Activated CD4-positive, alpha-beta T cell treated with anti-CD3 and anti-CD28 coated beads for 36 hours (primary cell): ENCODE data around the gene ATOH8. TPM values are rescaled to one million over a fixed set of nuclear protein-coding genes. Genes with fewer than 3 reads are reported as not detected.

Source experiments
- ATAC-seq: fragments of 200-7000 bp; cut with Tn5 transposase; one replicate; pipeline ENCODE4 v1.10.0; 2021; ENCODE audit warnings: mild to moderate bottlenecking, moderate library complexity
- CTCF ChIA-PET: fragments of 350-600 bp; sonication (Branson Sonifier 250); formaldehyde crosslinking; loops from one replicate; lab custom pipeline; 2021; ENCODE audit warnings: antibody characterized with exemption; lab: Charles Lee
- POLR2A ChIA-PET: fragments of 350-600 bp; sonication (Branson Sonifier 250); formaldehyde crosslinking; loops from one replicate; lab custom pipeline; 2021; ENCODE audit warnings: antibody characterized with exemption, inconsistent platforms; lab: Charles Lee
- DNase-seq: peaks from one replicate; pipeline ENCODE4 v3.0.0-alpha.2; 2020
- H3K27ac Mint-ChIP-seq: one replicate; pipeline ENCODE4 v1.8.0; 2021; ENCODE audit warnings: mixed read lengths
- H3K27me3 Mint-ChIP-seq: one replicate; pipeline ENCODE4 v1.8.0; 2021; ENCODE audit warnings: mixed read lengths
- H3K36me3 Mint-ChIP-seq: one replicate; pipeline ENCODE4 v1.8.0; 2021; ENCODE audit warnings: low read depth, mixed read lengths
- H3K4me1 Mint-ChIP-seq: one replicate; pipeline ENCODE4 v1.8.0; 2021; ENCODE audit warnings: mixed read lengths
- H3K4me3 Mint-ChIP-seq: one replicate; pipeline ENCODE4 v1.8.0; 2021; ENCODE audit warnings: mild to moderate bottlenecking, moderate library complexity, mixed read lengths
- H3K9me3 Mint-ChIP-seq: one replicate; pipeline ENCODE4 v1.8.0; 2021; ENCODE audit warnings: low read depth, mixed read lengths
- intact Hi-C, 2 experiments: fragments of 100-400 bp; cut with DNase I in 1 of 2; cut with micrococcal nuclease in 1 of 2; formaldehyde crosslinking; loops; one replicate each; pipeline versions ENCODE4 v1.14.2 to v1.15.1; 2022 to 2024; cut with DNase I, micrococcal nuclease
- total RNA-seq, 2 experiments: library from RNA; stranded (reverse); gene quantifications; one replicate each; pipeline ENCODE4 v1.2.3, GENCODE V29; 2021

Gene ATOH8
- total RNA-seq, 2 experiments from 2014 or later = not detected

DNA sequence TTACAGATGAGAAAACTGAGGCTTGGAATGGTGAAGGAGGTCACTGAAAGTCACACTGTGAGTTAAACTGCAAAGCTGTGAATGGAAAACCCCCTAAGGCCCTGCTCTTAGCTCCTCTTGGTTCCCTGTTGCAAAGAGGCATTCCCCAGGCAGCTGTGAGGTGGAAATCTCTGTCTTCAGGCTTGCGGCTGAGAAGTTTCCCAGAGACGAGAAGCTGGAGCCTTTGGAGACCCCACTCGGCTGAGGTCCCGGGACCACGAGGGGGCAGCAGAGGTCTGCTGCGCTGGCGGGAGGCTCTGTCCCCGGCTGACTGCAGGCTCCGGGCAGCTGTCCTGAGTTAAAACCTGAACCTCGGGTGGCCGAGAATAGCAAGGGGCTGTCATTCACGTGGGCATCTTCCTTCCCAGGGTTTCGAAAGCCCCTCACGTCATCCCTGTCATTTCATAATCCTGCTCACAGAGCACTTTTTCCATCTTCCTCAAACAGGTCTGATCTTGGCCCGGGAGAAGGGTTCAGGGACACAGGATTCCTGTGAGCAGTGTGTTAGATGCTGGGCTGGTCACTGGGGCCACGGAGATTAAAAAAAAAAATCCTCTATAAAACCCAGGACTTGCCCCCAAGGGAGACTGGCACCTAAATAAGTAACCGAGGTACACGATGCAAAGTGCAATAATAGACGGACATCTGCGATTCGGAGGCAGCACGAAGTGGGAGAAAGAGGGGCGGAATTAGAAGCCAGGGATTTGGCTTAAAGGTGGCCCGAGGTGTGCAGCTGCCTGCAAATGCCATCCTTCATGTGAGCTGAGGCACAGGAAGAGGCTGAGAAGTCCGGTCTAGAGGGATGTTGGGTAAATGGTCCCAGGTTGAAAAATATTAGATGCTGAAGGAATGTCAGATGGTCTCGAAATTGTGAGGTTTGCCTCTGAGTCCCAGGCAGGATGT, 24.6 kb upstream of the ATOH8 start:
- intact Hi-C loops = loop anchor here (1.0 to 10.0 kb wide), 4 partner anchors 76 to 353 kb away; no protein-coding TSS in a partner anchor
- peak; percentile 87 for DNase-seq

DNA sequence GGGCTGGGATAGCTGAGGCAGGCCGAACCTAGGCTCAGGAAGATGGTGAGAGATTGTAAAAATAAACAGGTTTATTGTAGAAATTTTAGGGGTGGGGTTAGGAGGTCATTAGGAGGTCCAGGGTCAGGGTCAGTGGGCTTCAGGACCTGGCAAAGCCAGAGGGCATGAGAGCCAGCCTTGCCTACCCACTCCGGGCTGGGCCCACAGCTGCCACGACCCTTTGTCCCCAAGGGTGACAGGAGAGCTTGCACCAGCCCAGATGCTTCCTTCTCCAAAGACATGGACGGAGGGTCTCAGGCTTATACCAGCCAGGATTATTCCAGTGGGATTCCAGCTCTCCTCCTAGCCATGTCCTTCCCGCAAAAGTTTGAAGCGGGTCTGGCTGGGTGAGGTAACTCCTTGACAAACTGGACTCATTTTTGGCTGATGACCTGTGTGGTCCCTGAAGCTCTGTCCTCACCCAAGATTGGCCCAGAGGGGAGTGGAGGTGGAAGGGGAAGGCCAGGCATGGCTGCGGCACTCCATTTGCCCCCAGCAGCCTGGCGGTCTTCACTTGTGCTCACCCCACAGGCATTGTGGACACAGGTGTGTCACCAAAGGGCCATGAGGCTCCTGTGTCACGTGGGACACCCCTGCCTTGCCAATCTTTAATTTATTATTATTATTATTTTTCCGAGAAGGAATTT, 23.8 kb upstream of the ATOH8 start:
- Mint-ChIP-seq H3K27me3 (peaks cover 7% of the 10 kb centered on the region), H3K4me3 (no peak overlapping the region), H3K27ac (no peak overlapping the region), H3K4me1 (no peaks in the 10 kb centered on the region), H3K36me3 (no peaks in the 10 kb centered on the region), H3K9me3 (no peaks in the 10 kb centered on the region)
- ChIA-PET CTCF (interaction anchor here (0.6 to 2.5 kb wide), 16 partner anchors 10 to 264 kb away, joined by 3 to 51 read pairs (median 6); no protein-coding TSS in a partner anchor), POLR2A (interaction anchor here (0.6 kb wide), 1 partner anchor 43 kb away, joined by 3 read pairs; no protein-coding TSS in a partner anchor)
- no peak for ATAC-seq
- no peak for DNase-seq
- intact Hi-C loops = loop anchor here (1.0 to 10.0 kb wide), 4 partner anchors 75 to 352 kb away; no protein-coding TSS in a partner anchor

More for the DNA sequence above, 24.6 kb upstream of the ATOH8 start:
- H3K27me3 Mint-ChIP-seq = peaks cover 7% of the 10 kb centered on the region
- peak; percentile 94 for ATAC-seq
- H3K27ac Mint-ChIP-seq = no peak overlapping the region
- ChIA-PET CTCF (interaction anchor here (0.5 to 2.5 kb wide), 48 partner anchors 9 to 420 kb away, joined by 3 to 51 read pairs (median 5); partner anchors contain the start of gene ATOH8), POLR2A (interaction anchor here (0.6 kb wide), 1 partner anchor 42 kb away, joined by 3 read pairs; no protein-coding TSS in a partner anchor)
- H3K4me3 Mint-ChIP-seq = no peak overlapping the region
- H3K9me3 Mint-ChIP-seq = no peaks in the 10 kb centered on the region
- no peaks in the 10 kb centered on the region for H3K36me3 Mint-ChIP-seq
- H3K4me1 Mint-ChIP-seq = no peaks in the 10 kb centered on the region

DNA sequence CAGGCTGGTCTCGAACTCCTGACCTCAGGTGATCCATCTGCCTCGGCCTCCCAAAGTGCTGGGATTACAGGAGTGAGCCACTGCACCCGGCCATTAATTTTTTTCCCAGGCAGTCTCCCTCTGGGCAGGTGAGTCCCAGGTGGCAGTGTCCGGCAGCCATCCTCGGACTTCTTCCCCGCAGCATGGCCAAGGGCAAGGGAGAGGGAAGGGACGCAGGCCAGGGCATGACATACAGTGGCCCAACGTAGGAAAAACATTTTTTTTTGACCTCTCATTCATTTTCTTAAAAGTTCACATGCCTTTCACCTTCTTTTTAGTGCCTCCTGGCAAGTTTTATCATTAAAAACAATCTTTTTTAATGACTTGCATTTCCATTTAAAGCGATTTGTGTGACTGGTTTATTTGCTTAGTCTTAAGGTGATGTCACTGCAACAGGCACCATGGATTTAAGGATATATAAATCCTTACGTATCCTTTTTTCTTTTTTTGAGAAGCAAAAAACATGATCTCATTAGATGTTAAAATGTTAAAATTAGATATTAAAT, 23.0 kb upstream of the ATOH8 start:
- H3K4me3 Mint-ChIP-seq = no peak overlapping the region
- ChIA-PET POLR2A (no interaction called here), CTCF (interaction anchor here (0.7 to 2.5 kb wide), 4 partner anchors 10 to 83 kb away, joined by 3 to 51 read pairs (median 4); no protein-coding TSS in a partner anchor)
- H3K36me3 Mint-ChIP-seq = no peaks in the 10 kb centered on the region
- H3K27me3 Mint-ChIP-seq = peaks cover 3% of the 10 kb centered on the region
- ATAC-seq = no peak
- DNase-seq = no peak
- intact Hi-C loops = no loop called here
- H3K9me3 Mint-ChIP-seq = no peaks in the 10 kb centered on the region
- H3K4me1 Mint-ChIP-seq = no peaks in the 10 kb centered on the region
- H3K27ac Mint-ChIP-seq = no peak overlapping the region

DNA sequence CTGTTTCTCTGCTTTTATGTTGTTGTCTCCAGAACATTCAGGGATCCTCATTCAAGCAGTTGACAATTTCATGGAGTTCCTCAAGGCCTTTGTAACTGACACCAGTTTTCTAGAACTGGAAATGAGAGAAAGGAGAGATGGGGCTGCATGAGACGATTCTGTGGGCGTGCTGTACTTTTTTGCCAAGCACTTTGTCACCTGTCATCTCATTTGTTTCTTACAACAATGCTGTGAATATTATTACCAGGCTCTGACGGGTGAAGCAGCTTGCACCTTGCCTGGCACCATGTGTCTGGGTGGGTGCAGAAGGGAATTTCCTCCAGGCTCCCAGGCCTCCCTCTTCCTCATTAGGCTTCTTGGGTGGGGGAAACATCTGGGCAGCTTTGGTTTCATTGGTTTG, 22.2 kb upstream of the ATOH8 start:
- no peak for DNase-seq
- ChIA-PET POLR2A (no interaction called here), CTCF (interaction anchor here (0.7 to 1.0 kb wide), 2 partner anchors 9 to 73 kb away, joined by 3 to 5 read pairs; no protein-coding TSS in a partner anchor)
- intact Hi-C loops = no loop called here
- Mint-ChIP-seq H3K4me1 (no peaks in the 10 kb centered on the region), H3K4me3 (no peak overlapping the region), H3K9me3 (no peaks in the 10 kb centered on the region), H3K36me3 (no peaks in the 10 kb centered on the region), H3K27ac (no peak overlapping the region), H3K27me3 (peaks cover 3% of the 10 kb centered on the region)
- ATAC-seq = no peak

DNA sequence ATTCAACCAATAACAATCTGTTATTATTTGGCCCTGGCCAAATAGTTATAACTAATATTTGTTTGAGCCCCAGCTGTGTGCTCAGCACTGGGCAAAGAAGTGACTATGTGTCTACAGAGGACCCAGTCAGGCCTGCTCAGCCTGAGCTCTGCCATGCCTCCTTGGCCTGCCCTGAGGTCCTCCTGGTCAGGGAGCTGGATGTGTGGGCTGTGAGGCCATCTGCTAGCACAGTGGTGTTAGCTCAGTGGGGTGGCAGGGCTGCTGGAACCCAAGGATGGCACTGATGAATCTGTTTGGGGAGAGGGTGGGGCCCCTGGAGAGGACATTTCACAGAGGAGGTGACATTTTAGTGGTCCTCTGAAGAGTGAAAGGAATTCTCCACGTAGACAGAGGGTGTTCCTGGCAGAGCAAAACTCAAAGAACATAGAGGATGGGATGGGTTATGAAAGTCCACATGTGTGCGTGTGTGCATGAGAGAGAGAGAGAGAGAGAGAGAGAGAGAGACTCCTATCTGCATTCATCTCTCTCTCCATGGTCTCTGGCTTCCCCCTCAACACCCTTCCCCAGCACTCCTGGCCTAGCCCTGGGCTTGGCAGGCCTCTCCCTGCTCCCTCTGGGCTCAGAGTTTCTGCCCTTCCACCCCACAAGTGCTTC, 21.2 kb upstream of the ATOH8 start:
- ChIA-PET POLR2A (no interaction called here), CTCF (interaction anchor here (0.6 to 1.4 kb wide), 3 partner anchors 72 to 82 kb away, joined by 3 to 8 read pairs (median 3); no protein-coding TSS in a partner anchor)
- intact Hi-C loops = no loop called here
- Mint-ChIP-seq H3K36me3 (no peaks in the 10 kb centered on the region), H3K9me3 (no peaks in the 10 kb centered on the region), H3K27ac (no peak overlapping the region), H3K4me1 (no peaks in the 10 kb centered on the region), H3K4me3 (no peak overlapping the region), H3K27me3 (peaks cover 5% of the 10 kb centered on the region)
- ATAC-seq (no peak), DNase-seq (no peak)

DNA sequence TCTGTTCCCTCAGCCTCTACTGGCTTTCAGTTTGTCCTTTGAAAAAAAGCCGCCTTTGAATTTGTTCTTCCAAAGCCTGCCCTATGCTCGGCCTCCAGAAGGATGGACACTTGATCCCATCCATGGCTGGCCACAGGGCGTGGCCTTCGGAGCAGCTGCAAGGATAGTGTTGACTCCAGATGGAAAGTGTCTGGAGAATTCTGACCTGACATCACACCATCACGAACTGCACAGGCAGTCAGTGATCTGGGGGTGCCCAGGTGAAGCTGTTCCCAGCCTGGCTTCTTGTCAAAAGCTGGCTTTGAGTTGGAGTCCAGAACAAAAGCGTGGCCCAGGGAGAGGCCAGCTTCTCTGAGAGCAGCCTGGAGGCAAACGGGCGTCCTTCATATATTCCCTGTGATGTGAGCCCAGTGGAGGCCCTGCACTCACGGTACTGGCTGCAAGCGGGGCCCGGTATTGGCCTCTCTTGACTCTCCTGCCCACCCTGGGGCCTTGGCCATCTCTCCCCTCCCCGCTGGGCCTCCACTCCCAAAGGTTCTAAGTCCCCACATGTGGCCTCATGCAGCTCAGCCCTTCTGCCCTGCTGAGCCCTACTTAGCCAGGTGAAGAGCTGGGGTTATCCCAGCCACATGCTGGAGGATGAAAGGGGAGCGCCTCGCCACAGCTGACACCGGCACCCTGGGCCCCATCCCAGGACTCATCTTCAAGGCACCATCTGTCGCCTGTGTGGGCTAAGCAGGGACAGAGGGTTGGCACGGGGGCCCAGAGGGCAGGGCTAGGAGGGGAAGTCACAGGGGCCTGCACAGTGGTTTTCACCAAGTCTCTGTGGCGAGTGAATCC, 20.4 kb upstream of the ATOH8 start:
- Mint-ChIP-seq H3K4me1 (no peaks in the 10 kb centered on the region), H3K27ac (no peak overlapping the region), H3K36me3 (no peaks in the 10 kb centered on the region), H3K4me3 (no peak overlapping the region), H3K9me3 (no peaks in the 10 kb centered on the region), H3K27me3 (peaks cover 4% of the 10 kb centered on the region)
- DNase-seq (no peak), ATAC-seq (no peak)
- CTCF ChIA-PET = interaction anchor here (0.6 to 1.4 kb wide), 8 partner anchors 14 to 155 kb away, joined by 3 to 8 read pairs (median 3); partner anchors contain the start of gene ST3GAL5
- POLR2A ChIA-PET = no interaction called here
- intact Hi-C loops = no loop called here

DNA sequence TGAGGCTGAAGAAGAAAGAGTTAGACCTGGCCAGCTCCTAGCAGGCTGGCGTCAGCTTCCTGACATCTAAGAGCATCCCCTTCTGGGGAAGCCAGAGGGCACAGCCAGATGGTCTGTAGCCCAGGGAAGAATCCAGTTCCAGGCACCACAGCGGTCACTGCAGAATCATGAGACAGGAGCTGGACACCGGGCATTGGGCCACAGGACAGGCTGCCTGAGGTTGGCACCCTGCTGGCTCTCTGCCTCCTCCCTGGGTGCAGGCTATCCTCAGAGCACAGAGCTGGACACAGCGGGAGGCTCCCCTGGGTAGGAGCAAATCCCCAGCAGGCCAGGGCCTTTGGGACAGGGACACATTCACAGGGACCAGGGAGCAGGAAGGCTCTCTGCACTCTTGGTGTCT, 19.8 kb upstream of the ATOH8 start:
- intact Hi-C loops = no loop called here
- POLR2A ChIA-PET = interaction anchor here (0.7 kb wide), 1 partner anchor 86 kb away, joined by 3 read pairs; no protein-coding TSS in a partner anchor
- no peak for DNase-seq

DNA sequence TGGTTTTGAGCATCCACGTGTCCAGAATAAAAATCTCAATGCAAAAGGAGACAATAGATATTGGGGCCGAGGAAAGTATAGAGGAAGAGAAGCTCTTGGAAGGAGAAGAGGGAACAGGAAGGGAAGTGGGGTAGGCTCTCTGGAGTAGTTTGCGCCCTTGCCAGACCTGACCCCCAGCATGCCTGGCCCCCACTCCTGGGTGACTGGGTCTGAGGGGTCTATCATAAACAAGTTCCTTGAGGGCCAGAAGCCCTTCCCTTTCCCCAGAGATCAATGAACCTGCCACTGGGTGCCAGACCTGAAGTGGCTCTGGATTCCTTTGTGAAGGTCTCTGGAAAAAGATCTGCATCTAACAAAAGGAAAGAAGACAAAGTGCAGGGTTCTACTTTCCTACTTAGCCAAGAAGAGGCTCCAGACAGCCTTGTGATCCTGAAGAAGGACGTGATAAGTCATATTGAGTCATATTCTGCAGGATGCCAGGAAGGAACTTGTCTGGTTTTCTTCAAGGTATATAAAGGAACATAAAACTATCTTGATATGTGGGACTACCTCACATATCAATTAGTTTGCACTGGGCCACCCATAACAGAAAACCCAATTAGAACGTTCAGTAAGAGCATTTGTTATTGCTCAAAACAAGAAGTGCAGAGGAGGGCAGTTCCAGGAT, 18.7 kb upstream of the ATOH8 start:
- ChIA-PET CTCF (interaction anchor here (1.3 to 1.7 kb wide), 2 partner anchors 8 to 10 kb away, joined by 3 to 5 read pairs; no protein-coding TSS in a partner anchor), POLR2A (no interaction called here)
- Mint-ChIP-seq H3K4me1 (no peaks in the 10 kb centered on the region), H3K36me3 (no peaks in the 10 kb centered on the region), H3K27me3 (peaks cover 4% of the 10 kb centered on the region), H3K4me3 (no peak overlapping the region), H3K9me3 (no peaks in the 10 kb centered on the region), H3K27ac (no peak overlapping the region)
- no peak for DNase-seq
- no peak for ATAC-seq
- intact Hi-C loops = no loop called here

More for the DNA sequence above, 19.8 kb upstream of the ATOH8 start:
- no peak for ATAC-seq
- Mint-ChIP-seq H3K9me3 (no peaks in the 10 kb centered on the region), H3K27ac (no peak overlapping the region), H3K4me3 (no peak overlapping the region), H3K27me3 (peaks cover 2% of the 10 kb centered on the region), H3K4me1 (no peaks in the 10 kb centered on the region), H3K36me3 (no peaks in the 10 kb centered on the region)
- CTCF ChIA-PET = interaction anchor here (0.6 to 1.3 kb wide), 5 partner anchors 14 to 154 kb away, joined by 3 to 4 read pairs (median 3); partner anchors contain the start of gene ST3GAL5

DNA sequence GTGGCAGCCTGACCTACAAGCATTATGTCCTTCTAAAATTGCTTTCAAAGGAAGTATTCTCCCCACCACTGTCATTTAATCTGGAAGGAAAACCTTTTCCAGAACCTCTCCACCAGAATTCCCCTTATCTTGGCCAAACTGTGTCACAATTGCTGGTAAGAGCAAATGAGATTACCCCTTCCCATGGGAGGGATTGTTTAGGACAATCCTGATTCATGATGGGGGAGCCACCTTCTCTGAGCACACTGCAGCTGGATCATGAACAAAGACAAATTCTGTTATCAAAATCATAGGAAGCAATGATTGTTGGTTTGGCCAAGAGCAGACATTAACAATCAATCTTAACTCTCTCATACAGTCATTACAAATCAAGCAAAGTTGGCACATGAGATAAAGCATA, 18.1 kb upstream of the ATOH8 start:
- POLR2A ChIA-PET = no interaction called here
- H3K27me3 Mint-ChIP-seq = peaks cover 4% of the 10 kb centered on the region
- intact Hi-C loops = no loop called here
- ATAC-seq (no peak), DNase-seq (no peak)
- H3K9me3 Mint-ChIP-seq = no peaks in the 10 kb centered on the region
- H3K4me1 Mint-ChIP-seq = no peaks in the 10 kb centered on the region
- no peak overlapping the region for H3K4me3 Mint-ChIP-seq
- CTCF ChIA-PET = interaction anchor here (1.3 to 1.7 kb wide), 3 partner anchors 8 to 76 kb away, joined by 3 to 5 read pairs (median 4); no protein-coding TSS in a partner anchor
- H3K36me3 Mint-ChIP-seq = no peaks in the 10 kb centered on the region
- no peak overlapping the region for H3K27ac Mint-ChIP-seq
